ENCODE results near the gene VCAM1. TPM values are rescaled to one million over a fixed set of nuclear protein-coding genes. Genes with fewer than 3 reads are reported as not detected.
"Not testable (repeated sequence)": the region's sequence is repeated elsewhere in the genome, so short reads cannot be mapped to it uniquely, and the experiment has no call there.

VCAM1 gene
- total RNA-seq, 1 experiment from 2014 or later = 0.94 TPM

- BruUV-seq (replicated peaks) = no TSS peak
- TF ChIP-seq CTCF (IDR thresholded peaks at IDR 0.05; ENCODE audit: unreplicated experiment) = no peak
- CTCF ChIA-PET = interaction anchor here (0.8 kb wide), 1 partner anchor 8 kb away, joined by 3 read pairs; no protein-coding TSS in a partner anchor
- H3K4me1 Mint-ChIP-seq (ENCODE audit: low read depth, unreplicated experiment) = no peaks in the 10 kb centered on the region
- DNase-seq = no peak
- no peaks in the 10 kb centered on the region for H3K36me3 Mint-ChIP-seq (ENCODE audit: insufficient read depth, unreplicated experiment)
- no peaks in the 10 kb centered on the region for H3K27me3 Mint-ChIP-seq (ENCODE audit: unreplicated experiment)
- H3K9me3 Mint-ChIP-seq (ENCODE audit: low read depth, unreplicated experiment) = peaks cover 8% of the 10 kb centered on the region
- intact Hi-C loops (cut with micrococcal nuclease; ENCODE audit: unreplicated experiment) = no loop called here
- H3K4me3 Mint-ChIP-seq (ENCODE audit: low read depth, unreplicated experiment) = no peak overlapping the region
- H3K27ac Mint-ChIP-seq (ENCODE audit: unreplicated experiment) = no peak overlapping the region
These were observed 54.8 kb downstream of the VCAM1 start for GRCh38 chr1:100774370-100774769.

GRCh38 chr1:100775483-100775882, 55.9 kb downstream of the VCAM1 start:
- peaks cover 11% of the 10 kb centered on the region for H3K9me3 Mint-ChIP-seq (ENCODE audit: low read depth, unreplicated experiment)
- no peak overlapping the region for H3K4me3 Mint-ChIP-seq (ENCODE audit: low read depth, unreplicated experiment)
- H3K27ac Mint-ChIP-seq (ENCODE audit: unreplicated experiment) = no peak overlapping the region
- no peak for DNase-seq
- BruUV-seq (replicated peaks) = no TSS peak
- CTCF ChIA-PET = interaction anchor here (0.8 kb wide), 1 partner anchor 9 kb away, joined by 3 read pairs; no protein-coding TSS in a partner anchor
- no peaks in the 10 kb centered on the region for H3K36me3 Mint-ChIP-seq (ENCODE audit: insufficient read depth, unreplicated experiment)
- no peaks in the 10 kb centered on the region for H3K27me3 Mint-ChIP-seq (ENCODE audit: unreplicated experiment)
- no peak for TF ChIP-seq CTCF (IDR thresholded peaks at IDR 0.05; ENCODE audit: unreplicated experiment)
- no peaks in the 10 kb centered on the region for H3K4me1 Mint-ChIP-seq (ENCODE audit: low read depth, unreplicated experiment)
- intact Hi-C loops (cut with micrococcal nuclease; ENCODE audit: unreplicated experiment) = no loop called here

- BruUV-seq (replicated peaks) = no TSS peak
- Mint-ChIP-seq H3K36me3 (ENCODE audit: insufficient read depth, unreplicated experiment) (no peaks in the 10 kb centered on the region), H3K4me3 (ENCODE audit: low read depth, unreplicated experiment) (no peak overlapping the region), H3K9me3 (ENCODE audit: low read depth, unreplicated experiment) (peaks cover 14% of the 10 kb centered on the region), H3K27me3 (ENCODE audit: unreplicated experiment) (no peaks in the 10 kb centered on the region), H3K27ac (ENCODE audit: unreplicated experiment) (no peak overlapping the region), H3K4me1 (ENCODE audit: low read depth, unreplicated experiment) (no peaks in the 10 kb centered on the region)
- intact Hi-C loops (cut with micrococcal nuclease; ENCODE audit: unreplicated experiment) = no loop called here
- no peak for DNase-seq
- no peak for TF ChIP-seq CTCF (IDR thresholded peaks at IDR 0.05; ENCODE audit: unreplicated experiment)
- CTCF ChIA-PET = no interaction called here
These were observed 59.2 kb downstream of the VCAM1 start for GRCh38 chr1:100778748-100779147.

- Mint-ChIP-seq H3K4me3 (ENCODE audit: low read depth, unreplicated experiment) (no peak overlapping the region), H3K27ac (ENCODE audit: unreplicated experiment) (no peak overlapping the region), H3K36me3 (ENCODE audit: insufficient read depth, unreplicated experiment) (no peaks in the 10 kb centered on the region), H3K4me1 (ENCODE audit: low read depth, unreplicated experiment) (peaks cover 4% of the 10 kb centered on the region), H3K27me3 (ENCODE audit: unreplicated experiment) (no peaks in the 10 kb centered on the region), H3K9me3 (ENCODE audit: low read depth, unreplicated experiment) (peaks cover 12% of the 10 kb centered on the region)
- no peak for TF ChIP-seq CTCF (IDR thresholded peaks at IDR 0.05; ENCODE audit: unreplicated experiment)
- DNase-seq = no peak
- intact Hi-C loops (cut with micrococcal nuclease; ENCODE audit: unreplicated experiment) = no loop called here
- BruUV-seq (replicated peaks) = no TSS peak
- CTCF ChIA-PET = no interaction called here
These were observed 61.3 kb downstream of the VCAM1 start for GRCh38 chr1:100780814-100781213.

- CTCF ChIA-PET; H3K4me3 Mint-ChIP-seq (ENCODE audit: low read depth, unreplicated experiment); DNase-seq; H3K27me3 Mint-ChIP-seq (ENCODE audit: unreplicated experiment); H3K4me1 Mint-ChIP-seq (ENCODE audit: low read depth, unreplicated experiment); BruUV-seq (replicated peaks); H3K27ac Mint-ChIP-seq (ENCODE audit: unreplicated experiment); H3K36me3 Mint-ChIP-seq (ENCODE audit: insufficient read depth, unreplicated experiment); intact Hi-C loops (cut with micrococcal nuclease; ENCODE audit: unreplicated experiment): not testable (repeated sequence)
- H3K9me3 Mint-ChIP-seq (ENCODE audit: low read depth, unreplicated experiment) = peaks cover 12% of the 10 kb centered on the region
These were observed 62.2 kb downstream of the VCAM1 start for GRCh38 chr1:100781728-100782127.

All from Calu3 (cell line).